Ascending aorta (tissue), 2 donors: Measurements from ENCODE around the gene FZD1. TPM values are rescaled to one million over a fixed set of nuclear protein-coding genes. Genes with fewer than 3 reads are reported as not detected.

ENCODE experiments used
- DNase-seq, 2 donors: peaks; one replicate each; pipeline ENCODE4 v3.0.0-alpha.2; 2019; ENCODE audit warnings: low spot score in 2 of 2
- H3K27ac ChIP-seq, 2 donors: fragments of 200-600 bp; sonication (generic); one replicate each; pipeline ENCODE4 v1.5.1; 2016 to 2017; ENCODE audit warnings: mild to moderate bottlenecking in 1 of 2
- H3K27me3 ChIP-seq: fragments of 200-600 bp; sonication (generic); one replicate; pipeline ENCODE4 v1.5.1; 2017
- H3K36me3 ChIP-seq, 2 donors: fragments of 200-600 bp; sonication (generic); one replicate each; pipeline ENCODE4 v1.5.1; 2016
- H3K4me1 ChIP-seq, 2 donors: fragments of 200-600 bp; sonication (generic); one replicate each; pipeline ENCODE4 v1.5.1; 2016 to 2017; ENCODE audit warnings: mild to moderate bottlenecking in 1 of 2
- H3K4me3 ChIP-seq, 2 donors: fragments of 200-600 bp; sonication (generic); one replicate each; pipeline ENCODE4 v1.5.1; 2016 to 2017; ENCODE audit warnings: mild to moderate bottlenecking in 1 of 2
- H3K9me3 ChIP-seq, 2 donors: fragments of 200-600 bp; sonication (generic); one replicate each; pipeline ENCODE4 v1.5.1; 2016
- intact Hi-C: fragments of 100-400 bp; cut with DNase I; formaldehyde crosslinking; loops from one replicate; pipeline ENCODE4 v1.15.1; 2023
- total RNA-seq: library from RNA; depleted of rRNA; stranded (reverse); fragments of >200 nt; gene quantifications from one replicate; pipeline ENCODE4 v1.1.0, GENCODE V29; 2016
- TF ChIP-seq, protein P1 (sequence below), 3 experiments: fragments of 200-600 bp in 2 of 3; fragments of 450-650 bp in 1 of 3; sonication (generic) in 2 of 3; IDR thresholded peaks; one replicate each; pipeline ENCODE4 v1.5.1; 2016 to 2019; ENCODE audit warnings: antibody characterized with exemption in 3 of 3, mild to moderate bottlenecking in 1 of 3, moderate library complexity in 1 of 3

Gene FZD1
- total RNA-seq, 1 donor from 2014 or later, result 39.1 TPM

DNA sequence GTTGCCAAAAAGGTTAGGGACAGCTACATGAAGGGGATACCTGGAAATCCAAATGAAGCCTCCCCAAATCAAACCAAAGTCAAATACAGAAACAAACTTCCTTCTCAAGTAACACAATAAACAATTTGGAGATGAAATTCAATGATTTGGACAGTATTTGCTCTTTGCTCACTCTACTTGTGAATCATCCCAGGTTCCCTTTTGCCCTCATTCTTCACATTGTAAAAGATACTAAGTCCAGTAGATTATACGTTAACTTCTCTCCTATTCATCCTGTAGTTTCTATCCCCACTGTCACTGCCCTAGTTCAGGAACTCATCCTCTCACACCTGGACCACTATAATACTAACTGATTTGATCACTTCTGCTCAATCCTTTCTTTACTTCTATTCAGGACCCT is 28.3 kb downstream of the FZD1 start:
- H3K27ac ChIP-seq, result no peak overlapping the region
- TF ChIP-seq, protein P1, sequence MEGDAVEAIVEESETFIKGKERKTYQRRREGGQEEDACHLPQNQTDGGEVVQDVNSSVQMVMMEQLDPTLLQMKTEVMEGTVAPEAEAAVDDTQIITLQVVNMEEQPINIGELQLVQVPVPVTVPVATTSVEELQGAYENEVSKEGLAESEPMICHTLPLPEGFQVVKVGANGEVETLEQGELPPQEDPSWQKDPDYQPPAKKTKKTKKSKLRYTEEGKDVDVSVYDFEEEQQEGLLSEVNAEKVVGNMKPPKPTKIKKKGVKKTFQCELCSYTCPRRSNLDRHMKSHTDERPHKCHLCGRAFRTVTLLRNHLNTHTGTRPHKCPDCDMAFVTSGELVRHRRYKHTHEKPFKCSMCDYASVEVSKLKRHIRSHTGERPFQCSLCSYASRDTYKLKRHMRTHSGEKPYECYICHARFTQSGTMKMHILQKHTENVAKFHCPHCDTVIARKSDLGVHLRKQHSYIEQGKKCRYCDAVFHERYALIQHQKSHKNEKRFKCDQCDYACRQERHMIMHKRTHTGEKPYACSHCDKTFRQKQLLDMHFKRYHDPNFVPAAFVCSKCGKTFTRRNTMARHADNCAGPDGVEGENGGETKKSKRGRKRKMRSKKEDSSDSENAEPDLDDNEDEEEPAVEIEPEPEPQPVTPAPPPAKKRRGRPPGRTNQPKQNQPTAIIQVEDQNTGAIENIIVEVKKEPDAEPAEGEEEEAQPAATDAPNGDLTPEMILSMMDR (IDR thresholded peaks at IDR 0.05), result no peak
- H3K27me3 ChIP-seq, result no peaks in the 10 kb centered on the region
- H3K36me3 ChIP-seq, result no peaks in the 10 kb centered on the region
- no peaks in the 10 kb centered on the region for H3K9me3 ChIP-seq
- intact Hi-C loops, result no loop called here
- H3K4me1 ChIP-seq, result peaks cover 0 to 4% of the 10 kb centered on the region in 2 donors
- DNase-seq, result no peak
- no peak overlapping the region for H3K4me3 ChIP-seq

- Histone ChIP-seq H3K4me3 (no peak overlapping the region), H3K9me3 (no peaks in the 10 kb centered on the region), H3K27ac (no peak overlapping the region), H3K4me1 (no peaks in the 10 kb centered on the region), H3K27me3 (no peaks in the 10 kb centered on the region), H3K36me3 (no peaks in the 10 kb centered on the region)
- TF ChIP-seq, protein P1 (IDR thresholded peaks at IDR 0.05), result no peak
- intact Hi-C loops, result no loop called here
- no peak for DNase-seq
Observed at GRCh38 chr7:91293136-91293535, 28.9 kb downstream of the FZD1 start.

- H3K36me3 ChIP-seq, result no peaks in the 10 kb centered on the region
- H3K9me3 ChIP-seq, result no peaks in the 10 kb centered on the region
- H3K27ac ChIP-seq, result no peak overlapping the region
- H3K4me1 ChIP-seq, result no peaks in the 10 kb centered on the region
- intact Hi-C loops, result no loop called here
- DNase-seq, result no peak
- TF ChIP-seq, protein P1 (IDR thresholded peaks at IDR 0.05), result no peak
- no peak overlapping the region for H3K4me3 ChIP-seq
- H3K27me3 ChIP-seq, result no peaks in the 10 kb centered on the region
Observed at GRCh38 chr7:91293840-91294239, 29.6 kb downstream of the FZD1 start.

- Histone ChIP-seq H3K9me3 (no peaks in the 10 kb centered on the region), H3K27me3 (no peaks in the 10 kb centered on the region), H3K36me3 (no peaks in the 10 kb centered on the region), H3K27ac (no peak overlapping the region), H3K4me3 (no peak overlapping the region), H3K4me1 (no peaks in the 10 kb centered on the region)
- intact Hi-C loops, result no loop called here
- no peak for DNase-seq
- TF ChIP-seq, protein P1 (IDR thresholded peaks at IDR 0.05), result no peak
Observed at GRCh38 chr7:91294639-91295220, 30.5 kb downstream of the FZD1 start.

DNA sequence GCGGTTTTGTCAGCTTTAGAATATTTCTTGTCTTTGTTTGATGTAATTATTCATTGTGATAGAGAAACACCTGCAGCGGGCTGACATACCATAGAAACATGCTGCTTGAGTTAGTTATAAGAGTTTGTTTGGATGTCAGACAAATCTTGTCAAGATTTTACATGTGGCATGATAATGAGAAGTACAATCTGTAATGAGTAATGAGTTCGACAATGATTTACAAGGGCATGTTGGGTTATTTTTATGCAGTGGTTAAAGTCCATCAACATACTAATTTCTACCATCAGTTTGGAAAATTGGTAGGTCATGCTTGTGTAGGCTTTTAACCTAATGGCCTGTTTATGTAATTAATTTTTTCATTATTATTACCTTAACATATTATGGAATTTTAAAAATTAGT is 31.3 kb downstream of the FZD1 start:
- Histone ChIP-seq H3K4me1 (no peaks in the 10 kb centered on the region), H3K9me3 (no peaks in the 10 kb centered on the region), H3K27ac (no peak overlapping the region), H3K4me3 (no peak overlapping the region), H3K27me3 (no peaks in the 10 kb centered on the region), H3K36me3 (no peaks in the 10 kb centered on the region)
- TF ChIP-seq, protein P1 (IDR thresholded peaks at IDR 0.05), result no peak
- no peak for DNase-seq
- intact Hi-C loops, result no loop called here

- no peak overlapping the region for H3K27ac ChIP-seq
- TF ChIP-seq, protein P1 (IDR thresholded peaks at IDR 0.05), result no peak
- no peaks in the 10 kb centered on the region for H3K36me3 ChIP-seq
- H3K27me3 ChIP-seq, result no peaks in the 10 kb centered on the region
- H3K4me1 ChIP-seq, result no peaks in the 10 kb centered on the region
- H3K9me3 ChIP-seq, result no peaks in the 10 kb centered on the region
- no peak overlapping the region for H3K4me3 ChIP-seq
- DNase-seq, result no peak
- intact Hi-C loops, result no loop called here
Observed at GRCh38 chr7:91297939-91298338, 33.7 kb downstream of the FZD1 start.
